ENCODE data around the gene PPIL6.

PPIL6 gene

DNA sequence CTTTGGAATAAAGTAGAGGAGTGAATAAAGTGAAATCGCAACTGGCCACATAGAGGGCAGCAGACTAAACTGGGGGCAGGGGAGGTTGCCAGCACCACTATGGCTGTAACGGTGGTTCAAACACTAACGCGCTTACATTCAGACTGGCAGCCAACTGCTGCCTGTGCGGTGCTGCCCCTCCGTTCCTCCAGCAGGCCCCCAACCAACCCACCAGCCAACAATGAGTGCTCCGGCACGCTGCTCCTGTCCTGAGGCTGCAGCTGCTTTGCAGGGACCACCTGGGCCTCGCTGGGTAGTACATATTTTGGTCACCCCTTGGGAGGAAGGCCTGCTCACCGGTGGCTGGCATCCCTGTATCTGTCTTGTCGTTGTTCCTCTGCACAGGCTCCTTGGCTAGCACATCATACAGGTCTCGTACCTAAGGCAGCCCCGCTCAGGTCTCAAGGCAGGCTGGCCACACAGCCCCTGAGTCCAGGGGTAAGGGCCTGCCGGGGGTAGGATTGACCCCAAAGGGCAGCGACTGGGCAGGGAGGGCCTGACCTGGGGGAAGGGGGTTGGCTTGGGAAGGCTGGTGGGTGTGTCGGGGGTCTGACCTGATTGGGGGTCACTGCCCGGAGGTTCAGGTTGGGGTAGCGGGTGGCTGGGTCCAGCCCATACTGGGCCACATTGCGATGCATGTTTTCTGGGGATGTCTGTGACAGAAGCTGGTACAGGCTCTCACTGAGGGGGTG, 8.8 kb upstream of the PPIL6 start:
- peak; percentile 7 for DNase-seq

- DNase-seq: no peak
Measured at GRCh38 chr6:109448615-109449014, 8.2 kb upstream of the PPIL6 start.

GRCh38 chr6:109447878-109448555, 7.6 kb upstream of the PPIL6 start:
- no peak for DNase-seq

DNA sequence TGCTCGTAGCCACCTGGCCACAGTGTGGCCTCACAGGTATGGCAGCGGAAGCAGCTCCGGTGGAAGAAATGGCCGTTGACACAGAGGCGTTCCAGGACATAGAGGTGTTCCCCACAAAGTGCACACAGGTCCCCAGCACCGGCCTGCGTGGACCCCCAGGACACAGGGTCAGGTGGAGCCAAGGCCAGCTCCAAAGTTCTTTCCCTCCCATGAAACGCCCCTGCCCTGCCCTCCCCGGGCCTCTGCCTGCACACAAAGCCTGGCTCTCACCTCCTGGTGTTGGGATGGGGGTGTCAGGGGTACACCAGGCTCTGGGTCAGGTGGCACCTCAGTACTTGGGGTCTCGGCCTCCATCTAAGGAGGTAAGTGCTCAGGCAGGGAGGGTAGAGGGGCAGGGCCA, 6.7 kb upstream of the PPIL6 start:
- no peak for DNase-seq

DNA sequence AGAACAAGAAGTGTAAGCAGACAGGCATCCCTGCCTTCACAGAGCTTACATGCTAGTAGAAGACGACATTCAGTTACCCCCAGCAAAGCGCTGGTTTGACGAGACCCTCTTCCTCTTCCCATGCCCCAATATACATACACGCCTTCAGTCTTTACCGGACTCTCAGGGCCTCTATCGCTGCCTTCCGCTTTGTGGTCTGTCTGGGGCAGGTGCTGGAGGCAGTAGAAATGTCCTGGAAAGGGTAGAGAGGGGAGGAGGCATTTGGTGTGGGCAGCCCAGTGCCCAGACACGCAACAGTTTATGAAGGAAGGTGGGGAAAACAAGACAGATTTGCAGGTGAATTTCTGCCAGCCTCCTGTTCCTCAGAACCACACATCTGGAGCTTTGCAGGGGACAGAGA, 6.1 kb upstream of the PPIL6 start:
- DNase-seq: no peak

GRCh38 chr6:109446072-109446471, 5.6 kb upstream of the PPIL6 start:
- no peak for DNase-seq

DNA sequence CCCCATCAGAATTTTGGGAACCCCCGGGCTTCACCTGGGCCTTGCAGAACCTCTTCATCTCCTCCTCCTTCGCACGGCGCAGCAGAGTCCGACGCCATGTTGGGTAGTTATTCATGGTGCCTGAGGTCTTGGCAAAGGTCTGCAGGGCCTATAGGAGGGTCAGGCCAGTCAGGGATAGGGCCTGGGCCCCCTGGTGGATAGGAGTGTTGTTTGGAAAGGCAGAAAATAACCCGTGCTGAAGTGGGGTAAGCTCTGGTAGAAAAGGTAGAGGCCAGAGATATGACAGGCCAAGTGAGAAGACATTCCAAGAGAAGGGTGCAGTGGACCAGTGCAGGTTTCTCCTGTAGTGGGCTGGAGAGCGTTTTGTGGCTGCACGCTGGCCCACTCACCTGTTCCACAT, 5.0 kb upstream of the PPIL6 start:
- no peak for DNase-seq

- DNase-seq: no peak
Measured at GRCh38 chr6:109443425-109443950, 3.1 kb upstream of the PPIL6 start.

- no peak for DNase-seq
Measured at GRCh38 chr6:109442393-109442924, 2.0 kb upstream of the PPIL6 start.

DNA sequence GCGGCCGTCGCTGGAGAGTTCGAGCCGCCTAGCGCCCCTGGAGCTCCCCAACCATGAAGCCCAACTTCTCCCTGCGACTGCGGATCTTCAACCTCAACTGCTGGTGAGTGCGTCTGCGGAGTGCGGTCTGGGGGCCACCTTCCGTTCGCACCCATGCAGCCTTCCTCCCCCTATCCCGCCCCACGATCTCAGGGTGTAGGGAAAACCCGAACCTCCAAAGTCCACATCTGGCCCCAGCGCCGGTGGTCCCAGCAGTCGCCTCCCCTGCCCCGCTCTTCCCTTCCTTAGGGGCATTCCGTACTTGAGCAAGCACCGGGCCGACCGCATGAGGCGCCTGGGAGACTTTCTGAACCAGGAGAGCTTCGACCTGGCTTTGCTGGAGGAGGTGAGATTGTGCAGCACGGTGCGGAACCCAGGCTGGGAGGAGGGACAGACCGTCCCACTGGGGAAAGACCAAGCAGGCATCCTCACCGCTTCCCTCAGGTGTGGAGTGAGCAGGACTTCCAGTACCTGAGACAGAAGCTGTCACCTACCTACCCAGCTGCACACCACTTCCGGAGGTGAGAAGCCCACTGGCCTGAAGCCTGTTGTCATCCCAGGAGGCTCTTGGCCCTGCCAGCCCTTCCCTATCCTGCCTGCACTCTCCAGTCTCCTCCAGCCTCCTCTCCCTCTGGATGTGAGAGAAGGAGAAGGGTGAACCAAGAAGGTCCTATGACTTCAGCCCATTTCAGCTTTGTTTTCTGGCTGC, 815 bp upstream of the PPIL6 start:
- DNase-seq: no peak

DNA sequence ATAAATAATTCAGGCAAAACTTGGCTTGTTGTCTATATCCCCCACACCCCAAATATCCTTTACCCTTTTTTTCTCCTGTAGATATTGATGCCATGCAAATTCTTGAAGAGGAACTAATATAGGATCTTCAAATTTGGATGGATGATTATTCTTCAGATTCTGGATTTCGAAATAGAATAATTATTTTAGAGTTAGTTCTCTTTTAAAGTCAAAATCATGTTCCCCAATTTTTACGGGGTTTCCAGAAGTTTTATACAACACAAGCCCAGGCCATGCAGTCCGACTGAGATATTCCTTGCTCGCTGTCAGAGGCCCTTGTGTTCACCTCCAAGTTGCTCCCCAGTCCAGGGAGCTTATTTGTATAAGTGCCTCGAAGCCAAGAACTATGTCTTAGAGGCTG, 4.4 kb downstream of the PPIL6 start:
- no peak for DNase-seq

GRCh38 chr6:109434456-109434855, 6.0 kb downstream of the PPIL6 start:
- DNase-seq: no peak

GRCh38 chr6:109429496-109429895, 10.9 kb downstream of the PPIL6 start:
- DNase-seq: no peak

GRCh38 chr6:109428889-109429477, 11.4 kb downstream of the PPIL6 start:
- DNase-seq: no peak

- DNase-seq: no peak
Measured at GRCh38 chr6:109424946-109425345, 15.5 kb downstream of the PPIL6 start.

- DNase-seq: no peak
Measured at GRCh38 chr6:109421184-109421583, 19.2 kb downstream of the PPIL6 start.

- DNase-seq: no peak
Measured at GRCh38 chr6:109420751-109421150, 19.7 kb downstream of the PPIL6 start.

DNA sequence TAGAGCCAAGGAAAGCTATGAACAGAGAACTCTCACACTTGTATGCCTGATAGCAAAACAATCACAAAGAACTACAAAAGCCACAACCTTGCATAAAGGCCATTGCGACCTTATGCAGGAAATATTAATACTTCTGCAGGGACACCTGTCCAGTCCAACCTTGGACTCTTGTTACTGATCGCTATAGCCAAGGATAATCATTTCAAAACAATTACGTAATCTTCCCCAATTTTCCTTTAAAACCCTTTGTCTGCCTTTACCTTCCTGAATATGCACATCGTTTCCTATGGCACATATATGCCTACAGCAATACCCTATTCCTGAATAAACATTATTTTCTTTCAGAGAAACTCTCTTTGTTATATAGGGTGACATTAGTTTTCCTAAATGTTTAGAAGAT, 22.8 kb downstream of the PPIL6 start:
- DNase-seq: no peak

DNA sequence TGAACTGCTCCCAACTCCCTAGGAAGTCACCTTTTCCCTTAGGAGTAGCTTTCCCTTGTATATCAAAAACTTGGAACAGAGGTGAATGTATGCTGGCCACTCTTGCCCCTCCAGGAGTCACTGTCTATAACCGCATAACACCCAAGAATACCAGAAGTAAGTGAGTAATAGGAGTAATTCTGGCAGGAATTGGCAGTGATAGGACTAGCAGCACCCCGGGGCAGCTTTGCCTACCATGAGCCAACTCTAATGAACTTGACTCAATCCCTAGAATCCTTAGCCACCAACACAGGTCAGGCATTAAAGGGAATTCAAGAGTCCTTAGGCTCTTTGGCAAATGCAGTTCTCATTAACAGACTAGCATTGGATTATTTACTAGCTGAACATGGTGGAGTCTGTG, 29.4 kb downstream of the PPIL6 start:
- no peak for DNase-seq

GRCh38 chr6:109406196-109406595, 34.2 kb downstream of the PPIL6 start:
- DNase-seq: no peak

GRCh38 chr6:109397020-109397419, 43.4 kb downstream of the PPIL6 start:
- no peak for DNase-seq

DNA sequence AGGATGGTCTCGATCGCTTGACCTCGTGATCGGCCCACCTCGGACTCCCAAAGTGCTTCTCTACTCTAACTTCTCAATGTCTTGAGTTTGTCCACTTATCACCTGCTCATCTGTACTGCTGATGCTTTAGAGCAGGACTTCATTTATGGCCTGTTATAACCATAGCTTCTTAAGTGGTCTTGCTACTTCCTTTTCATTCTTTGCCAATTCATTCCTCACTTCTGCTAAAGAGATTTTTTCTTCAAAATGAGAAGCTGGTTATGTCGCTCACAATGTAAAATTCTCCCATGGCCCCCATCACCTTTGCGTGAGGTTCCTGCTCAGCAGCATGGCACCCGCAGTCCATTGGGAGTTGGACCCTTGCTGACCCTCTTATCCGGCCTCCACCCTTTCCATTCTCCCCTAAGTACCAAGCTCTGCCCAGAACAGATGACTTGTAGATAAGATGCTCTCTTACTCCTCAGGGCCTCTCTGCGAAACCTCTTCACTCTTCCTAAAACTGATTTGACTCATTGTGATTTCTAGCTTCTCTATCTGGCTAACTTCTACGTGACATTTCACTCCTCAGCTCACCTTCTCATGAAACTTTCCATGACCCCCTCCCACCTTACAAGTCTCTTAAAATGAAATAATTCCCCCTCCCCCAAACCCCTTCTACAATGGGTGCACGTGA, 44.2 kb downstream of the PPIL6 start:
- DNase-seq: no peak

DNA sequence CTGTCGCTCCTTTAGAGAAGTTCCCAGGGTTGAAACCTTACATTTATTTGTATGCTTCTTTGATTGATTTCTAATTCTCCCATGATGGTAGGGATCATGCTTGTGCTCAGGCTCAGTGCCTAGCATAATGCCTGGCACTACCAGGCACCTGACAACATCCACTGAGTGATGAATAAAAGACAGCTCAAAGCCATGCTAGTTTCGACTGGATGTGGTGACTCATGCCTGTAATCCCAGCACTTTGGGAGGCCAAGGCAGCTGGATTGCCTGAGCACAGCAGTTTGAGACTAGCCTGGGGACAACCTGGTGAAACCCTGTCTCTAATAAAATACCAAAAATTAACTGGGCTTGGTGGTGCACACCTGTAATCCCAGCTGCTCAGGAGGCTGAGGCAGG, 46.5 kb downstream of the PPIL6 start:
- DNase-seq: no peak

Measured in activated CD4-positive, alpha-beta T cell treated with anti-CD3 and anti-CD28 coated beads for 1 hour (primary cell).